T-helper 1 cell treated with Interleukin-12 subunit alpha and Interleukin-12 subunit beta and Interleukin-4 antibody, amounts not matched to agents 30 μg/mL and 1 μg/mL, for 36 hours (primary cell): Measurements from ENCODE around the gene USP17L13.
"Not testable (repeated sequence)": the region's sequence is repeated elsewhere in the genome, so short reads cannot be mapped to it uniquely, and the experiment has no call there.

ENCODE experiments used
- H3K27ac Mint-ChIP-seq: one replicate; pipeline ENCODE4 v1.8.0; 2021; ENCODE audit warnings: mild to moderate bottlenecking, mixed read lengths
- H3K27me3 Mint-ChIP-seq: one replicate; pipeline ENCODE4 v1.8.0; 2021; ENCODE audit warnings: low read depth, mixed read lengths
- H3K36me3 Mint-ChIP-seq: one replicate; pipeline ENCODE4 v1.8.0; 2021; ENCODE audit warnings: low read depth, mixed read lengths
- H3K4me1 Mint-ChIP-seq: one replicate; pipeline ENCODE4 v1.8.0; 2021; ENCODE audit warnings: low read depth, mixed read lengths
- H3K4me3 Mint-ChIP-seq: one replicate; pipeline ENCODE4 v1.8.0; 2021; ENCODE audit warnings: mild to moderate bottlenecking, moderate library complexity, mixed read lengths
- H3K9me3 Mint-ChIP-seq: one replicate; pipeline ENCODE4 v1.8.0; 2021; ENCODE audit warnings: mixed read lengths

The USP17L13 gene

GRCh38 chr4:9224596-9224995, at the start of gene USP17L13:
TSS of gene USP17L13 (plus strand) at chr4:9224896. CDS start at chr4:9224896, 0 bp downstream.
- H3K9me3 Mint-ChIP-seq, H3K4me1 Mint-ChIP-seq, H3K36me3 Mint-ChIP-seq, H3K4me3 Mint-ChIP-seq, H3K27ac Mint-ChIP-seq, H3K27me3 Mint-ChIP-seq: not testable (repeated sequence)

DNA sequence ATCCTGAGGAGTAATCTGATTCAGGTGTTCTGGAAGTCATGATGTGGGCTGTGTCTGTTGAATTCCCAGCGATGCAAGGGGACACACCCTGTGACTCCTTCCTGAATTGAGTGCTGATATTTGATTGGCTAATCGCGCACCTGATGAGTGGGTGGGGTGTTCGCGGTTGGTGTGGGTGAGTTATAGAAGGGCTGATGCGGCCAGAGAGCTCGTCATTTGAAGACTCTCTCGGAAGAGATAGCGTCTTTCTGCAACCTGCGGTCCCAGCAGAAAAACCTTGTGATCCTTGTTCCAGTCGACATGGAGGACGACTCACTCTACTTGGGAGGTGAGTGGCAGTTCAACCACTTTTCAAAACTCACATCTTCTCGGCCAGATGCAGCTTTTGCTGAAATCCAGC, 14.3 kb upstream of the USP17L13 start, which contains the start of gene USP17L10:
TSS of gene USP17L10 (plus strand) at position 301 of the 400 bp plus-strand sequence. CDS start at position 301, 0 bp downstream.
- H3K27me3 Mint-ChIP-seq, H3K4me1 Mint-ChIP-seq, H3K4me3 Mint-ChIP-seq, H3K9me3 Mint-ChIP-seq, H3K27ac Mint-ChIP-seq, H3K36me3 Mint-ChIP-seq: not testable (repeated sequence)

DNA sequence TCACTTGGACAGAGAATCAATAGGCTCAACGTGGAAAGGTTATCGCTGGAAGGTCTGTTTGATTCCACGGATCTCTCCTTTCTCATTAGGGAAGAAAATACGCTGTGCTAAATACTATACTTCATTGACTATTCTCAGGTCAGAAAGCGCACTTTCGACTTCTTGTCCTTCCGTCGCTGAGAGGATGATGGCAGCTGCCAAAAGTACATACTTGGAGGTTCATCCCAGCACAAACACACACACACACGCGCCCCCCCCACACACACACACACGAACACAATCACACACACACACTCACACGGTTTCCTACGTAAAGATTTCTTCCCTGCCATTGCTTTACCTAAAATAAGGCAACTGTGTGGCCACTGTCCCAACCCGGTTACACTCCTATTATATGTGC, 10.0 kb upstream of the USP17L13 start:
- not testable (repeated sequence) for H3K27me3 Mint-ChIP-seq, H3K4me3 Mint-ChIP-seq, H3K9me3 Mint-ChIP-seq, H3K36me3 Mint-ChIP-seq, H3K4me1 Mint-ChIP-seq, H3K27ac Mint-ChIP-seq

DNA sequence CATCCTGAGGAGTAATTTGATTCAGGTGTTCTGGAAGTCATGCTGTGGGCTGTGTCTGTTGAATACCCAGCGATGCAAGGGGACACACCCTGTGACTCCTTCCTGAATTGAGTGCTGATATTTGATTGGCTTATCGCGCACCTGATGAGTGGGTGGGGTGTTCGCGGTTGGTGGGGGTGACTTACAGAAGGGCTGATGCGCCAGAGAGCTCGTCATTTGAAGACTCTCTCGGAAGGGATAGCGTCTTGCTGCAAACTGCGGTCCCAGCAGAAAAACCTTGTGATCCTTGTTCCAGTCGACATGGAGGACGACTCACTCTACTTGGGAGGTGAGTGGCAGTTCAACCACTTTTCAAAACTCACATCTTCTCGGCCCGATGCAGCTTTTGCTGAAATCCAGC, 9.6 kb upstream of the USP17L13 start, which contains the start of gene USP17L11:
TSS of gene USP17L11 (plus strand) at position 301 of the 400 bp plus-strand sequence. CDS start at position 301, 0 bp downstream.
- H3K4me1 Mint-ChIP-seq, H3K4me3 Mint-ChIP-seq, H3K9me3 Mint-ChIP-seq, H3K27ac Mint-ChIP-seq, H3K36me3 Mint-ChIP-seq, H3K27me3 Mint-ChIP-seq: not testable (repeated sequence)

- not testable (repeated sequence) for H3K27ac Mint-ChIP-seq, H3K4me1 Mint-ChIP-seq, H3K27me3 Mint-ChIP-seq, H3K4me3 Mint-ChIP-seq, H3K9me3 Mint-ChIP-seq, H3K36me3 Mint-ChIP-seq
Observed at GRCh38 chr4:9219852-9220251, 4.8 kb upstream of the USP17L13 start, which contains the start of gene USP17L12. TSS of gene USP17L12 (plus strand) at chr4:9220152. CDS start at chr4:9220152, 0 bp downstream.

GRCh38 chr4:9230249-9230648, 5.6 kb downstream of the USP17L13 start:
- not testable (repeated sequence) for H3K9me3 Mint-ChIP-seq, H3K4me3 Mint-ChIP-seq, H3K27me3 Mint-ChIP-seq, H3K4me1 Mint-ChIP-seq, H3K36me3 Mint-ChIP-seq, H3K27ac Mint-ChIP-seq

DNA sequence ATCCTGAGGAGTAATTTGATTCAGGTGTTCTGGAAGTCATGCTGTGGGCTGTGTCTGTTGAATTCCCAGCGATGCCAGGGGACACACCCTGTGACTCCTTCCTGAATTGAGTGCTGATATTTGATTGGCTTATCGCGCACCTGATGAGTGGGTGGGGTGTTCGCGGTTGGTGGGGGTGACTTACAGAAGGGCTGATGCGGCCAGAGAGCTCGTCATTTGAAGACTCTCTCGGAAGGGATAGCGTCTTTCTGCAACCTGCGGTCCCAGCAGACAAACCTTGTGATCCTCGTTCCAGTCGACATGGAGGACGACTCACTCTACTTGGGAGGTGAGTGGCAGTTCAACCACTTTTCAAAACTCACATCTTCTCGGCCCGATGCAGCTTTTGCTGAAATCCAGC, 9.4 kb downstream of the USP17L13 start, which contains the start of gene USP17L15:
TSS of gene USP17L15 (plus strand) at position 301 of the 400 bp plus-strand sequence. CDS start at position 301, 0 bp downstream.
- H3K27me3 Mint-ChIP-seq, H3K9me3 Mint-ChIP-seq, H3K4me3 Mint-ChIP-seq, H3K4me1 Mint-ChIP-seq, H3K36me3 Mint-ChIP-seq, H3K27ac Mint-ChIP-seq: not testable (repeated sequence)

DNA sequence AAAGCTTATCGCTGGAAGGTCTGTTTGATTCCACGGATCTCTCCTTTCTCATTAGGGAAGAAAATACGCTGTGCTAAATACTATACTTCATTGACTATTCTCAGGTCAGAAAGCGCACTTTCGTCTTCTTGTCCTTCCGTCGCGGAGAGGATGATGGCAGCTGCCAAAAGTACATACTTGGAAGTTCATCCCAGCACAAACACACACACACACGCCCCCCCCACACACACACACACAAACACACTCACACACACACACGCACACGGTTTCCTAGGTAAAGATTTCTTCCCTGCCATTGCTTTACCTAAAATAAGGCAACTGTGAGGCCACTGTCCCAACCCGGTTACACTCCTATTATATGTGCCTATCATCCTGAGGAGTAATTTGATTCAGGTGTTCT, 13.8 kb downstream of the USP17L13 start:
- H3K27ac Mint-ChIP-seq, H3K4me3 Mint-ChIP-seq, H3K36me3 Mint-ChIP-seq, H3K4me1 Mint-ChIP-seq, H3K9me3 Mint-ChIP-seq, H3K27me3 Mint-ChIP-seq: not testable (repeated sequence)

DNA sequence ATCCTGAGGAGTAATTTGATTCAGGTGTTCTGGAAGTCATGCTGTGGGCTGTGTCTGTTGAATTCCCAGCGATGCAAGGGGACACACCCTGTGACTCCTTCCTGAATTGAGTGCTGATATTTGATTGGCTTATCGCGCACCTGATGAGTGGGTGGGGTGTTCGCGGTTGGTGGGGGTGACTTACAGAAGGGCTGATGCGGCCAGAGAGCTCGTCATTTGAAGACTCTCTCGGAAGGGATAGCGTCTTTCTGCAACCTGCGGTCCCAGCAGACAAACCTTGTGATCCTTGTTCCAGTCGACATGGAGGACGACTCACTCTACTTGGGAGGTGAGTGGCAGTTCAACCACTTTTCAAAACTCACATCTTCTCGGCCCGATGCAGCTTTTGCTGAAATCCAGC, 18.9 kb downstream of the USP17L13 start, which contains the start of gene USP17L17:
TSS of gene USP17L17 (plus strand) at position 301 of the 400 bp plus-strand sequence. CDS start at position 301, 0 bp downstream.
- not testable (repeated sequence) for H3K27me3 Mint-ChIP-seq, H3K27ac Mint-ChIP-seq, H3K4me3 Mint-ChIP-seq, H3K4me1 Mint-ChIP-seq, H3K9me3 Mint-ChIP-seq, H3K36me3 Mint-ChIP-seq

DNA sequence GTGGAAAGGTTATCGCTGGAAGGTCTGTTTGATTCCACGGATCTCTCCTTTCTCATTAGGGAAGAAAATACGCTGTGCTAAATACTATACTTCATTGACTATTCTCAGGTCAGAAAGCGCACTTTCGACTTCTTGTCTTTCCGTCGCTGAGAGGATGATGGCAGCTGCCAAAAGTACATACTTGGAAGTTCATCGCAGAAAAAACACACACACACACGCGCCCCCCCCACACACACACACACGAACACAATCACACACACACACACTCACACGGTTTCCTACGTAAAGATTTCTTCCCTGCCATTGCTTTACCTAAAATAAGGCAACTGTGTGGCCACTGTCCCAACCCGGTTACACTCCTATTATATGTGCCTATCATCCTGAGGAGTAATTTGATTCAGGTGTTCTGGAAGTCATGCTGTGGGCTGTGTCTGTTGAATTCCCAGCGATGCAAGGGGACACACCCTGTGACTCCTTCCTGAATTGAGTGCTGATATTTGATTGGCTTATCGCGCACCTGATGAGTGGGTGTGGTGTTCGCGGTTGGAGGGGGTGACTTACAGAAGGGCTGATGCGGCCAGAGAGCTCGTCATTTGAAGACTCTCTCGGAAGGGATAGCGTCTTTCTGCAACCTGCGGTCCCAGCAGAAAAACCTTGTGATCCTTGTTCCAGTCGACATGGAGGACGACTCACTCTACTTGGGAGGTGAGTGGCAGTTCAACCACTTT, 23.4 kb downstream of the USP17L13 start, which contains the start of gene USP17L18:
TSS of gene USP17L18 (plus strand) at position 678 of the 728 bp plus-strand sequence. CDS start at position 678, 0 bp downstream.
- H3K27me3 Mint-ChIP-seq, H3K27ac Mint-ChIP-seq, H3K36me3 Mint-ChIP-seq, H3K4me3 Mint-ChIP-seq, H3K9me3 Mint-ChIP-seq, H3K4me1 Mint-ChIP-seq: not testable (repeated sequence)

- not testable (repeated sequence) for H3K4me1 Mint-ChIP-seq, H3K27me3 Mint-ChIP-seq, H3K9me3 Mint-ChIP-seq, H3K27ac Mint-ChIP-seq, H3K4me3 Mint-ChIP-seq, H3K36me3 Mint-ChIP-seq
Observed at GRCh38 chr4:9253078-9253477, 28.4 kb downstream of the USP17L13 start, which contains the start of gene USP17L19. TSS of gene USP17L19 (plus strand) at chr4:9253378. CDS start at chr4:9253378, 0 bp downstream.

DNA sequence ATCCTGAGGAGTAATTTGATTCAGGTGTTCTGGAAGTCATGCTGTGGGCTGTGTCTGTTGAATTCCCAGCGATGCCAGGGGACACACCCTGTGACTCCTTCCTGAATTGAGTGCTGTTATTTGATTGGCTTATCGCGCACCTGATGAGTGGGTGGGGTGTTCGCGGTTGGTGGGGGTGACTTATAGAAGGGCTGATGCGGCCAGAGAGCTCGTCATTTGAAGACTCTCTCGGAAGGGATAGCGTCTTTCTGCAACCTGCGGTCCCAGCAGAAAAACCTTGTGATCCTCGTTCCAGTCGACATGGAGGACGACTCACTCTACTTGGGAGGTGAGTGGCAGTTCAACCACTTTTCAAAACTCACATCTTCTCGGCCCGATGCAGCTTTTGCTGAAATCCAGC, 33.1 kb downstream of the USP17L13 start, which contains the start of gene USP17L20:
TSS of gene USP17L20 (plus strand) at position 301 of the 400 bp plus-strand sequence. CDS start at position 301, 0 bp downstream.
- H3K27me3 Mint-ChIP-seq, H3K4me1 Mint-ChIP-seq, H3K27ac Mint-ChIP-seq: not testable (repeated sequence)

DNA sequence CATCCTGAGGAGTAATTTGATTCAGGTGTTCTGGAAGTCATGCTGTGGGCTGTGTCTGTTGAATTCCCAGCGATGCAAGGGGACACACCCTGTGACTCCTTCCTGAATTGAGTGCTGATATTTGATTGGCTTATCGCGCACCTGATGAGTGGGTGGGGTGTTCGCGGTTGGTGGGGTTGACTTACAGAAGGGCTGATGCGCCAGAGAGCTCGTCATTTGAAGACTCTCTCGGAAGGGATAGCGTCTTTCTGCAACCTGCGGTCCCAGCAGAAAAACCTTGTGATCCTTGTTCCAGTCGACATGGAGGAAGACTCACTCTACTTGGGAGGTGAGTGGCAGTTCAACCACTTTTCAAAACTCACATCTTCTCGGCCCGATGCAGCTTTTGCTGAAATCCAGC, 37.9 kb downstream of the USP17L13 start, which contains the start of gene USP17L21:
TSS of gene USP17L21 (plus strand) at position 301 of the 400 bp plus-strand sequence. CDS start at position 301, 0 bp downstream.
- H3K9me3 Mint-ChIP-seq: not testable (repeated sequence)

More for the DNA sequence above, 33.1 kb downstream of the USP17L13 start, which contains the start of gene USP17L20:
- not testable (repeated sequence) for H3K9me3 Mint-ChIP-seq, H3K36me3 Mint-ChIP-seq, H3K4me3 Mint-ChIP-seq

DNA sequence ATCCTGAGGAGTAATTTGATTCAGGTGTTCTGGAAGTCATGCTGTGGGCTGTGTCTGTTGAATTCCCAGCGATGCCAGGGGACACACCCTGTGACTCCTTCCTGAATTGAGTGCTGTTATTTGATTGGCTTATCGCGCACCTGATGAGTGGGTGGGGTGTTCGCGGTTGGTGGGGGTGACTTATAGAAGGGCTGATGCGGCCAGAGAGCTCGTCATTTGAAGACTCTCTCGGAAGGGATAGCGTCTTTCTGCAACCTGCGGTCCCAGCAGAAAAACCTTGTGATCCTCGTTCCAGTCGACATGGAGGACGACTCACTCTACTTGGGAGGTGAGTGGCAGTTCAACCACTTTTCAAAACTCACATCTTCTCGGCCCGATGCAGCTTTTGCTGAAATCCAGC, 42.6 kb downstream of the USP17L13 start, which contains the start of gene USP17L22:
TSS of gene USP17L22 (plus strand) at position 301 of the 400 bp plus-strand sequence. CDS start at position 301, 0 bp downstream.
- not testable (repeated sequence) for H3K27ac Mint-ChIP-seq, H3K27me3 Mint-ChIP-seq, H3K36me3 Mint-ChIP-seq, H3K4me1 Mint-ChIP-seq, H3K9me3 Mint-ChIP-seq, H3K4me3 Mint-ChIP-seq

More for the DNA sequence above, 37.9 kb downstream of the USP17L13 start, which contains the start of gene USP17L21:
- H3K27ac Mint-ChIP-seq, H3K4me3 Mint-ChIP-seq, H3K4me1 Mint-ChIP-seq, H3K27me3 Mint-ChIP-seq, H3K36me3 Mint-ChIP-seq: not testable (repeated sequence)

GRCh38 chr4:9271719-9272118, 47.0 kb downstream of the USP17L13 start:
- H3K4me3 Mint-ChIP-seq: not testable (repeated sequence)

More at GRCh38 chr4:9271719-9272118, 47.0 kb downstream of the USP17L13 start:
- not testable (repeated sequence) for H3K27me3 Mint-ChIP-seq, H3K27ac Mint-ChIP-seq, H3K4me1 Mint-ChIP-seq, H3K9me3 Mint-ChIP-seq, H3K36me3 Mint-ChIP-seq
